ENCODE results near the gene PALLD. TPM values are rescaled to one million over a fixed set of nuclear protein-coding genes. Genes with fewer than 3 reads are reported as not detected.

The PALLD gene
- total and polyA plus RNA-seq, 2 of the 8 experiments (the other 6 are each of a cell fraction or from before 2014, with no cell fraction given) = 10.5 to 25.0 TPM

DNA sequence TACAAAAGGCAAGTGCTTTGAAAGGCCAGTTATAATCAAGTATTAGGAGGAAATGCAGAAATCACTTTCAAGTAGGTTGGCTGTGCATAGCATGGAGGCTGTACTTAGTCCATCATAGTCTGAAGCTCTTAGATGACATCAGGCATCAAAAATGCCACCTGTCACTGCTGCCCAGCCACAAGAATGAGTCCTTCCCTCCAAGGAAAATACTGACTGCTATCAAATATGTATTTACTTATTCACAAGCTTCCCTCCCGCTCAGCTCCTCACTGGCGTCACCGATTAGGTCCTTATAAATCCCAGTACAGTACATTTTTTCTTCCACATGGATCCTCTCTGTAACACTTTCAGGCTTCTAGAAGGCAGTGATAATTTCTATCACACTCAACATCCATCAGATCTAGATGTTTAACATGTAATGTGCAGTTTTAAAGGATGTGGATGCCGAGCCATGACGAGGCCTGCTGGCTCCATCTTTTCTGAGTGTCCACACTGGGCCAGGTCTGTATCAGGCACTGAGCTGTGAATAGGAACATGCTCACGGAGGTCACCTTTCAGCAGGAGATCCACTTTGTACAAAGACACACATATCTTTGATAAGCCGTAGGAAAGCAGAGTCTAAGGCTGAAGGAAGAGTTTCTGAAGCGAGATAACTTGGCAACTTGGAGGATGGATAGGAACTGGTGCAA is 121.9 kb downstream of the PALLD start:
- Histone ChIP-seq H3K4ac (replicated peaks; ENCODE audit: insufficient read length, low read depth, low read length) (no peak overlapping the region), H2AFZ (ENCODE audit: low read length) (peak overlapping the region; percentile 31; the same call in 1 of the 2 replicates), H3K79me1 (ENCODE audit: low read depth, low read length) (no peaks in the 10 kb centered on the region), H3K4me2 (ENCODE audit: insufficient read depth in 1 of 2, low read depth in 2 of 2, low read length in 2 of 2) (no peak overlapping the region), H4K20me1 (replicated peaks in 1 of 2; ENCODE audit: control insufficient read depth in 1 of 2, insufficient read depth in 2 of 2, low read length in 2 of 2) (no peaks in the 10 kb centered on the region), H3K9ac (replicated peaks in 1 of 4; ENCODE audit: extremely low read depth in 1 of 4, low read depth in 3 of 4, low read length in 3 of 4) (no peak overlapping the region), H4K91ac (replicated peaks; ENCODE audit: insufficient read length, low read length) (no peak overlapping the region), H2BK5ac (ENCODE audit: low read depth, low read length) (no peak overlapping the region), H2BK12ac (ENCODE audit: low read depth, low read length) (no peak overlapping the region; the same call in 1 of the 2 replicates), H3K18ac (ENCODE audit: extremely low read depth, low read length) (no peak overlapping the region), H2BK120ac (replicated peaks; ENCODE audit: low read depth, low read length) (no peak overlapping the region), H3K4me3 (ENCODE audit: extremely low read depth in 1 of 4, insufficient read depth in 2 of 4, low read depth in 3 of 4, low read length in 4 of 4) (no peak overlapping the region), H3K36me3 (ENCODE audit: control insufficient read depth in 2 of 4, insufficient read depth in 4 of 4, low read length in 3 of 4) (no peaks in the 10 kb centered on the region), H3K14ac (ENCODE audit: insufficient read length) (no peak overlapping the region), H4K8ac (ENCODE audit: extremely low read depth, insufficient read depth, low read length) (no peak overlapping the region), H3K27me3 (replicated peaks in 1 of 4; ENCODE audit: control insufficient read depth in 3 of 4, extremely low read depth in 1 of 4, insufficient read depth in 3 of 4, low read length in 3 of 4) (no peaks in the 10 kb centered on the region), H2AK5ac (ENCODE audit: low read depth, low read length) (no peak overlapping the region), H2BK20ac (ENCODE audit: low read length) (no peak overlapping the region), H3K79me2 (ENCODE audit: control insufficient read depth in 1 of 2, insufficient read depth in 2 of 2, low read length in 2 of 2) (no peaks in the 10 kb centered on the region), H4K5ac (ENCODE audit: insufficient read length, low read depth, low read length) (no peak overlapping the region), H3K27ac (ENCODE audit: low read depth, low read length) (no peak overlapping the region), H3K56ac (replicated peaks; ENCODE audit: insufficient read length, low read depth, low read length) (no peak overlapping the region), H3K9me3 (ENCODE audit: insufficient read depth in 2 of 2, low read depth in 1 of 2, low read length in 1 of 2) (no peaks in the 10 kb centered on the region), H3K4me1 (replicated peaks in 1 of 4; ENCODE audit: control insufficient read depth in 3 of 4, insufficient read depth in 4 of 4, low read length in 3 of 4) (peaks cover 2 to 10% (median 5%) of the 10 kb centered on the region in 4 experiments; a peak in 4 of 7 replicates), H3K23me2 (ENCODE audit: low read depth, low read length) (0 out of 2 replicates have a peak, but pooled peaks cover 2% of the 10 kb centered on the region), H3K23ac (ENCODE audit: insufficient read length) (no peak overlapping the region), H2BK15ac (ENCODE audit: low read length) (no peak overlapping the region)
- ChIA-PET POLR2A (ENCODE audit: partially characterized antibody) (no interaction called here), CTCF (ENCODE audit: partially characterized antibody) (interaction anchor here (0.5 to 1.6 kb wide), 13 partner anchors 10 to 314 kb away, joined by 3 to 5 read pairs (median 3); no protein-coding TSS in a partner anchor)
- 92% methylated on average over 8 of the region's 8 CpGs; no CpG with 5 or more reads in 1 of the 2 experiments for WGBS, 2 experiments (ENCODE audit: extremely low coverage in 1 of 2, insufficient coverage in 1 of 2, insufficient read length in 1 of 2, insufficient replicate concordance in 2 of 2, low coverage in 1 of 2, low lambda C conversion rate in 2 of 2, missing lambda C conversion rate in 1 of 2)
- DNase-seq (ENCODE audit: low read depth in 1 of 2, low spot score in 2 of 2) = no peak
- FAIRE-seq = no peak
- TF ChIP-seq TEAD4 (IDR thresholded peaks at IDR 0.05; ENCODE audit: low read depth, low read length) (no peak), RAD21 (IDR thresholded peaks at IDR 0.05 in 1 of 2, conservative IDR thresholded peaks at IDR 0.05 in 1 of 2; ENCODE audit: low read depth in 2 of 2, low read length in 2 of 2) (no peak), PHF8 (conservative IDR thresholded peaks at IDR 0.05; ENCODE audit: low read depth, low read length) (no peak), RXRA (IDR thresholded peaks at IDR 0.05; ENCODE audit: insufficient read depth, low read depth, low read length) (no peak), SAP30 (IDR thresholded peaks at IDR 0.05; ENCODE audit: insufficient read depth, insufficient replicate concordance, low read length) (no peak), NRF1 (IDR thresholded peaks at IDR 0.05; ENCODE audit: low read depth, low read length) (no peak), CHD2 (IDR thresholded peaks at IDR 0.05; ENCODE audit: low read length) (no peak), KDM5A (IDR thresholded peaks at IDR 0.05; ENCODE audit: low read length) (no peak), POLR2AphosphoS5 (IDR thresholded peaks at IDR 0.05; ENCODE audit: low read depth, low read length) (no peak), SUZ12 (IDR thresholded peaks at IDR 0.05; ENCODE audit: low read length) (no peak), ZNF274 (IDR thresholded peaks at IDR 0.05; ENCODE audit: borderline replicate concordance, extremely low read depth, low read length) (no peak), SIN3A (conservative IDR thresholded peaks at IDR 0.05 in 1 of 2, IDR thresholded peaks at IDR 0.05 in 1 of 2; ENCODE audit: low read depth in 1 of 2, low read length in 2 of 2) (no peak), MAFK (IDR thresholded peaks at IDR 0.05; ENCODE audit: low read depth, low read length) (no peak)

Data from H1 (cell line).